ENCODE results near the gene HEG1.

The HEG1 gene

GRCh38 chr3:124951511-124952281 is 104.1 kb downstream of the HEG1 start:
- DNase-seq (ENCODE audit: low spot score) = no peak

- DNase-seq (ENCODE audit: low spot score) = no peak
Measured at GRCh38 chr3:124950026-124950425, 105.8 kb downstream of the HEG1 start.

- no peak for DNase-seq (ENCODE audit: low spot score)
Measured at GRCh38 chr3:124942613-124943012, 113.2 kb downstream of the HEG1 start.

- DNase-seq (ENCODE audit: low spot score) = no peak
Measured at GRCh38 chr3:124941771-124942170, 114.0 kb downstream of the HEG1 start.

- no peak for DNase-seq (ENCODE audit: low spot score)
Measured at GRCh38 chr3:124939661-124940060, 116.1 kb downstream of the HEG1 start.

GRCh38 chr3:124938896-124939295 is 116.9 kb downstream of the HEG1 start:
- no peak for DNase-seq (ENCODE audit: low spot score)

- DNase-seq (ENCODE audit: low spot score) = no peak
Measured at GRCh38 chr3:124937049-124937448, 118.7 kb downstream of the HEG1 start.

GRCh38 chr3:124935794-124936542 is 119.8 kb downstream of the HEG1 start:
- DNase-seq (ENCODE audit: low spot score) = no peak

GRCh38 chr3:124935264-124935663 is 120.5 kb downstream of the HEG1 start:
- no peak for DNase-seq (ENCODE audit: low spot score)

- DNase-seq (ENCODE audit: low spot score) = no peak
Measured at GRCh38 chr3:124934577-124934976, 121.2 kb downstream of the HEG1 start, which contains the start of gene MUC13. Gene MUC13 (minus strand): TSS chr3:124934751. CDS start chr3:124934712, 39 bp downstream.

GRCh38 chr3:124928333-124929202 is 127.2 kb downstream of the HEG1 start:
- peak; percentile 79 for DNase-seq (ENCODE audit: low spot score)

GRCh38 chr3:124927574-124928045 is 128.2 kb downstream of the HEG1 start:
- no peak for DNase-seq (ENCODE audit: low spot score)

- no peak for DNase-seq (ENCODE audit: low spot score)
Measured at GRCh38 chr3:124926426-124927101, 129.2 kb downstream of the HEG1 start.

- no peak for DNase-seq (ENCODE audit: low spot score)
Measured at GRCh38 chr3:124924741-124925140, 131.1 kb downstream of the HEG1 start.

- DNase-seq (ENCODE audit: low spot score) = peak; percentile 28
Measured at GRCh38 chr3:124923833-124924232, 132.0 kb downstream of the HEG1 start.

- no peak for DNase-seq (ENCODE audit: low spot score)
Measured at GRCh38 chr3:124920718-124921117, 135.1 kb downstream of the HEG1 start.

GRCh38 chr3:124919756-124920155 is 136.0 kb downstream of the HEG1 start:
- DNase-seq (ENCODE audit: low spot score) = no peak

- DNase-seq (ENCODE audit: low spot score) = no peak
Measured at GRCh38 chr3:124918524-124918923, 137.3 kb downstream of the HEG1 start.

- no peak for DNase-seq (ENCODE audit: low spot score)
Measured at GRCh38 chr3:124916837-124917409, 138.9 kb downstream of the HEG1 start.
